Frontal cortex (tissue), 4 donors: ENCODE results near the gene NLRP6. TPM values are rescaled to one million over a fixed set of nuclear protein-coding genes. Genes with fewer than 3 reads are reported as not detected.
"Not testable (repeated sequence)": the region's sequence is repeated elsewhere in the genome, so short reads cannot be mapped to it uniquely, and the experiment has no call there.

Source experiments
- DNase-seq, 2 donors: peaks; one replicate each; pipeline ENCODE4 v3.0.0; 2012; ENCODE audit warnings: low spot score in 2 of 2
- FAIRE-seq: peaks from 2 replicates; lab custom pipeline; 2012; peaks lifted over from hg19 to GRCh38; lab: Jason Lieb, UNC
- small RNA-seq: library from RNA; depleted of rRNA; stranded (forward); fragments of <200 nt; gene quantifications from one replicate; pipeline ENCODE3, GENCODE V24; 2014
- total RNA-seq: library from RNA; depleted of rRNA; stranded (reverse); fragments of >200 nt; gene quantifications from one replicate; pipeline ENCODE4 v1.2.3, GENCODE V29; 2014
- donor health status: control.
- donor health status: control.
- donor health status: control.

NLRP6 gene
- total RNA-seq, 1 donor from 2014 or later, result not detected

GRCh38 chr11:332651-333480 lies 54.7 kb downstream of the NLRP6 start:
- FAIRE-seq (no peak), DNase-seq (no peak)

DNA sequence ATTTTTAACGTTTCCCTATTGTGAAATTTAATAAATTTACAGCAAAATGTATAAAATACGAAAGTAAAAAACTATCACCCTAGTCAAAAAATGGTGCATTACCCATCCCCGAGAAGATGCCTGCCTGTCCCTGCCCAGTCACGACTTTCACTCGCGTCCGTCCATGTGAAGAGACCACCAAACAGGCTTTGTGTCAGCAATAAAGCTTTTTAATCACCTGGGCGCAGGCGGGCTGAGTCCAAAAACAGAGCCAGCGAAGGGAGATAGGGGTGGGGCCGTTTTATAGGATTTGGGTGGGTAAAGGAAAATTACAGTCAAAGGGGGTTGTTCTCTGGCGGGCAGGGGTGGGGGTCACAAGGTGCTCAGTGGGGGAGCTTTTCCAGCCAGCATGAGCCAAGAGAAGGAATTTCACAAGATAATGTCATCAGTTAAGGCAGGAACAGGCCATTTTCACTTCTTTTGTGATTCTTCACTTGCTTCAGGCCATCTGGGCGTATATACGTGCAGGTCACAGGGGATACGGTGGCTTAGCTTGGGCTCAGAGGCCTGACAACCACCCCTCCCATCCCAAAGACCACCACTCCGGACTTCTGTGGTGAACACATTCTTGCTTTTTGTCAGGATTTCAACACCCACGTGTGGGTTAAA lies 55.5 kb downstream of the NLRP6 start:
- not testable (repeated sequence) for FAIRE-seq, DNase-seq

GRCh38 chr11:334264-334994 lies 56.2 kb downstream of the NLRP6 start:
- no peak for FAIRE-seq
- DNase-seq, result no peak

Small RNA genes within 50 kb of the gene (small RNA-seq; reads per million reads assigned to genes)
- gene AC136475.6, result not detected

Other genes starting within 250 kb of the NLRP6 start
- not detected for gene SCGB1C1, start 85.3 kb upstream of the NLRP6 start, total RNA-seq
- gene BET1L, start 71.0 kb upstream of the NLRP6 start, total RNA-seq, result 5.3 TPM
- 135 TPM for gene RIC8A, start 70.7 kb upstream of the NLRP6 start, total RNA-seq
- gene SIRT3, start 42.1 kb upstream of the NLRP6 start, total RNA-seq, result 12.6 TPM
- 102 TPM for gene PSMD13, start 41.4 kb upstream of the NLRP6 start, total RNA-seq
- 0.41 TPM for gene PGGHG, start 10.7 kb downstream of the NLRP6 start, total RNA-seq
- not detected for gene IFITM5, start 21.1 kb downstream of the NLRP6 start, total RNA-seq
- gene IFITM2, start 29.4 kb downstream of the NLRP6 start, total RNA-seq, result 5.3 TPM
- gene IFITM1, start 35.6 kb downstream of the NLRP6 start, total RNA-seq, result 6.9 TPM
- 1.6 TPM for gene IFITM3, start 42.5 kb downstream of the NLRP6 start, total RNA-seq
- gene B4GALNT4, start 91.1 kb downstream of the NLRP6 start, total RNA-seq, result 88.9 TPM
- gene PKP3, start 115.8 kb downstream of the NLRP6 start, total RNA-seq, result not detected
- gene SIGIRR, start 136.6 kb downstream of the NLRP6 start, total RNA-seq, result 7.3 TPM
- gene ANO9, start 163.6 kb downstream of the NLRP6 start, total RNA-seq, result not detected
- gene PTDSS2, start 171.9 kb downstream of the NLRP6 start, total RNA-seq, result 21.6 TPM
- gene RNH1, start 228.8 kb downstream of the NLRP6 start, total RNA-seq, result 38.7 TPM